H1 (cell line): ENCODE results near the gene TAS2R46. TPM values are rescaled to one million over a fixed set of nuclear protein-coding genes. Genes with fewer than 3 reads are reported as not detected.

Experiments used
- CTCF ChIA-PET: fragments of 300-600 bp; sonication (Branson Sonifier 250); formaldehyde crosslinking; loops from one replicate; lab custom pipeline; 2021; ENCODE audit not compliant: partially characterized antibody; lab: Charles Lee
- POLR2A ChIA-PET: fragments of 300-600 bp; sonication (Branson Sonifier 250); formaldehyde crosslinking; loops from one replicate; lab custom pipeline; 2021; ENCODE audit warnings: inconsistent platforms; ENCODE audit not compliant: partially characterized antibody; lab: Charles Lee
- DNase-seq, 2 experiments: peaks; one replicate each; pipeline versions ENCODE4 v3.0.0 to v3.0.0-alpha.2; 2010 to 2022; ENCODE audit warnings: low spot score in 2 of 2, low read depth in 1 of 2, mixed read lengths in 1 of 2
- FAIRE-seq: peaks from 2 replicates; lab custom pipeline; 2011; peaks lifted over from hg19 to GRCh38; lab: Jason Lieb, UNC
- H2AFZ ChIP-seq: 2 replicates; pipeline ENCODE4 v1.8.1; 2012; ENCODE audit warnings: low read length, inconsistent platforms
- H2AK5ac ChIP-seq: 2 replicates; pipeline ENCODE4 v1.6.1; 2013; ENCODE audit warnings: low read depth, low read length
- H2BK120ac ChIP-seq: replicated peaks from 2 replicates; pipeline ENCODE3; 2013; ENCODE audit warnings: low read depth, low read length, inconsistent platforms
- H2BK12ac ChIP-seq: 2 replicates; pipeline ENCODE4 v1.6.1; 2013; ENCODE audit warnings: low read depth, low read length
- H2BK15ac ChIP-seq: 2 replicates; pipeline ENCODE4 v1.6.1; 2013; ENCODE audit warnings: low read length
- H2BK20ac ChIP-seq: 2 replicates; pipeline ENCODE4 v1.6.1; 2013; ENCODE audit warnings: low read length
- H2BK5ac ChIP-seq: 2 replicates; pipeline ENCODE4 v1.6.1; 2013; ENCODE audit warnings: low read depth, low read length
- H3K14ac ChIP-seq: 2 replicates; pipeline ENCODE4 v1.6.1; 2013; ENCODE audit warnings: inconsistent platforms; ENCODE audit not compliant: insufficient read length
- H3K18ac ChIP-seq: 2 replicates; pipeline ENCODE4 v1.6.1; 2013; ENCODE audit warnings: low read length; ENCODE audit errors: extremely low read depth
- H3K23ac ChIP-seq: 2 replicates; pipeline ENCODE4 v1.6.1; 2013; ENCODE audit warnings: inconsistent platforms; ENCODE audit not compliant: insufficient read length
- H3K23me2 ChIP-seq: 2 replicates; pipeline ENCODE4 v1.6.1; 2013; ENCODE audit warnings: low read depth, low read length
- H3K27ac ChIP-seq: 2 replicates; pipeline ENCODE4 v1.6.1; 2011; ENCODE audit warnings: low read depth, low read length, inconsistent platforms
- H3K27me3 ChIP-seq, 4 experiments: replicated peaks in 1 of 4; 1 replicate in 1 of 4; 2 replicates in 3 of 4; pipeline versions ENCODE4 v1.6.1 to v1.8.1; 2011 to 2013; ENCODE audit warnings: low read length in 3 of 4, mild to moderate bottlenecking in 3 of 4, inconsistent platforms in 2 of 4, mixed read lengths in 2 of 4, moderate library complexity in 1 of 4; ENCODE audit not compliant: control insufficient read depth in 3 of 4, insufficient read depth in 3 of 4; ENCODE audit errors: extremely low read depth in 1 of 4
- H3K36me3 ChIP-seq, 4 experiments: 2 replicates each; pipeline versions ENCODE4 v1.6.1 to v1.8.1; 2011 to 2013; ENCODE audit warnings: mild to moderate bottlenecking in 4 of 4, low read length in 3 of 4, moderate library complexity in 2 of 4, control low read depth in 1 of 4, inconsistent platforms in 1 of 4; ENCODE audit not compliant: insufficient read depth in 4 of 4, control insufficient read depth in 2 of 4
- H3K4ac ChIP-seq: replicated peaks from 2 replicates; pipeline ENCODE3; 2013; ENCODE audit warnings: low read length, low read depth, mixed read lengths, inconsistent platforms; ENCODE audit not compliant: insufficient read length
- H3K4me1 ChIP-seq, 4 experiments: replicated peaks in 1 of 4; 1 replicate in 1 of 4; 2 replicates in 3 of 4; pipeline versions ENCODE4 v1.6.1 to v1.8.1; 2011 to 2013; ENCODE audit warnings: low read length in 3 of 4, inconsistent platforms in 2 of 4, mixed read lengths in 1 of 4; ENCODE audit not compliant: insufficient read depth in 4 of 4, control insufficient read depth in 3 of 4
- H3K4me2 ChIP-seq, 2 experiments: 2 replicates each; pipeline versions ENCODE4 v1.6.1 to v1.8.1; 2011 to 2013; ENCODE audit warnings: low read depth in 2 of 2, low read length in 2 of 2, control low read depth in 1 of 2, inconsistent platforms in 1 of 2, mild to moderate bottlenecking in 1 of 2; ENCODE audit not compliant: insufficient read depth in 1 of 2
- H3K4me3 ChIP-seq, 4 experiments: fragments of 200-600, 300-600 bp in 1 of 4; sonication (generic), shearing (Covaris generic), sonication (Bioruptor Twin) in 1 of 4; 2 replicates each; pipeline versions ENCODE4 v1.5.1 to v1.8.1; 2011 to 2016; ENCODE audit warnings: low read length in 4 of 4, low read depth in 3 of 4, control low read depth in 2 of 4, inconsistent platforms in 2 of 4, mild to moderate bottlenecking in 2 of 4, mixed read lengths in 1 of 4, moderate library complexity in 1 of 4; ENCODE audit not compliant: insufficient read depth in 2 of 4; ENCODE audit errors: extremely low read depth in 1 of 4
- H3K56ac ChIP-seq: replicated peaks from 2 replicates; pipeline ENCODE3; 2013; ENCODE audit warnings: low read depth, mild to moderate bottlenecking, mixed read lengths, low read length, inconsistent platforms; ENCODE audit not compliant: insufficient read length
- H3K79me1 ChIP-seq: 2 replicates; pipeline ENCODE4 v1.6.1; 2013; ENCODE audit warnings: low read depth, low read length, control low read depth
- H3K79me2 ChIP-seq, 2 experiments: 2 replicates each; pipeline versions ENCODE4 v1.6.1 to v1.8.1; 2012 to 2013; ENCODE audit warnings: low read length in 2 of 2, mild to moderate bottlenecking in 2 of 2, inconsistent platforms in 1 of 2; ENCODE audit not compliant: insufficient read depth in 2 of 2, control insufficient read depth in 1 of 2
- H3K9ac ChIP-seq, 4 experiments: replicated peaks in 1 of 4; 1 replicate in 1 of 4; 2 replicates in 3 of 4; pipeline versions ENCODE4 v1.6.1 to v1.8.1; 2011 to 2013; ENCODE audit warnings: low read depth in 3 of 4, low read length in 3 of 4, control low read depth in 2 of 4, mild to moderate bottlenecking in 2 of 4, moderate library complexity in 2 of 4, inconsistent platforms in 1 of 4; ENCODE audit errors: extremely low read depth in 1 of 4
- H3K9me3 ChIP-seq, 2 experiments: 2 replicates each; pipeline versions ENCODE4 v1.6.1 to v1.8.1; 2012 to 2013; ENCODE audit warnings: mild to moderate bottlenecking in 2 of 2, moderate library complexity in 2 of 2, control low read depth in 1 of 2, inconsistent platforms in 1 of 2, low read depth in 1 of 2, low read length in 1 of 2, mixed read lengths in 1 of 2; ENCODE audit not compliant: insufficient read depth in 2 of 2
- H4K20me1 ChIP-seq, 2 experiments: replicated peaks in 1 of 2; 2 replicates each; pipeline versions ENCODE3 to v1.8.1; 2011 to 2013; ENCODE audit warnings: inconsistent platforms in 2 of 2, low read length in 2 of 2, mild to moderate bottlenecking in 1 of 2; ENCODE audit not compliant: insufficient read depth in 2 of 2, control insufficient read depth in 1 of 2
- H4K5ac ChIP-seq: 2 replicates; pipeline ENCODE4 v1.6.1; 2013; ENCODE audit warnings: low read length, low read depth, mixed read lengths, inconsistent platforms; ENCODE audit not compliant: insufficient read length
- H4K8ac ChIP-seq: 2 replicates; pipeline ENCODE4 v1.8.0; 2013; ENCODE audit warnings: mild to moderate bottlenecking, moderate library complexity, low read length, inconsistent platforms; ENCODE audit not compliant: insufficient read depth; ENCODE audit errors: extremely low read depth
- H4K91ac ChIP-seq: replicated peaks from 2 replicates; pipeline ENCODE3; 2013; ENCODE audit warnings: low read length, mixed read lengths, inconsistent platforms; ENCODE audit not compliant: insufficient read length
- MAFK ChIP-seq: IDR thresholded peaks from 2 replicates; pipeline ENCODE4 v1.6.1; 2012; ENCODE audit warnings: low read depth, mild to moderate bottlenecking, improper control_type of control experiment, low read length
- SP4 ChIP-seq: IDR thresholded peaks from 2 replicates; pipeline ENCODE4 v1.6.1; 2012; ENCODE audit warnings: low read length, inconsistent platforms
- WGBS, 2 experiments: shearing (Covaris generic) in 1 of 2; methylation state at CpG; one replicate each; pipeline versions ENCODE4 v1.1.6 to v1.1.7; 2013 to 2015; ENCODE audit warnings: low lambda C conversion rate in 2 of 2, mixed read lengths in 2 of 2, inconsistent platforms in 1 of 2, low coverage in 1 of 2, missing lambda C conversion rate in 1 of 2; ENCODE audit not compliant: insufficient replicate concordance in 2 of 2, insufficient coverage in 1 of 2, insufficient read length in 1 of 2; ENCODE audit errors: extremely low coverage in 1 of 2, missing lambda C conversion rate in 1 of 2; 5-methylcytosine and 5-hydroxymethylcytosine counted together
- polyA plus RNA-seq, 7 experiments: library from polyadenylated mRNA; depleted of rRNA in 3 of 7; stranded (reverse) in 5 of 7; unstranded in 2 of 7; fragments of >200 nt in 5 of 7; fragments of 200-250 nt in 2 of 7; gene quantifications; 1 replicate in 5 of 7; 2 replicates in 1 of 7; 4 replicates in 1 of 7; pipeline versions ENCODE4 v1.2.1 to v1.2.3, GENCODE V29; 2011 to 2013; ENCODE audit warnings: missing spikeins in 2 of 7, mixed read lengths in 2 of 7
- total RNA-seq: library from RNA; stranded (reverse); fragmentation: NEBNext Ultra II Directional; extraction: Animal tissue kit (Norgen Biotek cat#: 25700); gene quantifications from 2 replicates; pipeline ENCODE4 v1.2.1, GENCODE V29; 2021

The TAS2R46 gene
- total and polyA plus RNA-seq, 2 of the 8 experiments (the other 6 are each of a cell fraction or from before 2014, with no cell fraction given): 0.14 TPM; not detected in 1

GRCh38 chr12:11081987-11082386, 19.9 kb upstream of the TAS2R46 start:
- Histone ChIP-seq H3K14ac (no peak overlapping the region), H4K20me1 (no peaks in the 10 kb centered on the region), H4K91ac (no peak overlapping the region), H3K56ac (no peak overlapping the region), H3K4me2 (no peak overlapping the region), H2AK5ac (no peak overlapping the region), H3K4me1 (no peaks in the 10 kb centered on the region), H3K4me3 (no peak overlapping the region), H3K23ac (no peak overlapping the region), H2BK15ac (no peak overlapping the region), H2BK120ac (no peak overlapping the region), H3K27ac (no peak overlapping the region), H2AFZ (no peak overlapping the region), H3K79me1 (no peaks in the 10 kb centered on the region), H3K27me3 (no peaks in the 10 kb centered on the region), H3K36me3 (no peaks in the 10 kb centered on the region; a peak in 1 of 8 replicates), H3K23me2 (no peaks in the 10 kb centered on the region), H3K18ac (no peak overlapping the region), H3K9me3 (no peaks in the 10 kb centered on the region), H3K4ac (no peak overlapping the region), H3K79me2 (no peaks in the 10 kb centered on the region), H2BK12ac (no peak overlapping the region), H4K5ac (no peak overlapping the region), H2BK20ac (no peak overlapping the region), H2BK5ac (no peak overlapping the region), H3K9ac (no peak overlapping the region), H4K8ac (no peak overlapping the region)
- POLR2A ChIA-PET: no interaction called here
- TF ChIP-seq SP4 (no peak), MAFK (peak; percentile 32; the same call in 1 of the 2 replicates)
- CTCF ChIA-PET: interaction anchor here (0.5 kb wide), 1 partner anchor 415 kb away, joined by 3 read pairs; no protein-coding TSS in a partner anchor
- FAIRE-seq (no peak), DNase-seq (no peak)
- WGBS, 2 experiments: 100% methylated on average over 1 of the region's 2 CpGs; no CpG with 5 or more reads in 1 of the 2 experiments
